ENCODE results near the gene CHGA. TPM values are rescaled to one million over a fixed set of nuclear protein-coding genes. Genes with fewer than 3 reads are reported as not detected.

The CHGA gene
- total and polyA plus RNA-seq, 2 of the 8 experiments (the other 6 are each of a cell fraction or from before 2014, with no cell fraction given), result 17.5 to 28.2 TPM

DNA sequence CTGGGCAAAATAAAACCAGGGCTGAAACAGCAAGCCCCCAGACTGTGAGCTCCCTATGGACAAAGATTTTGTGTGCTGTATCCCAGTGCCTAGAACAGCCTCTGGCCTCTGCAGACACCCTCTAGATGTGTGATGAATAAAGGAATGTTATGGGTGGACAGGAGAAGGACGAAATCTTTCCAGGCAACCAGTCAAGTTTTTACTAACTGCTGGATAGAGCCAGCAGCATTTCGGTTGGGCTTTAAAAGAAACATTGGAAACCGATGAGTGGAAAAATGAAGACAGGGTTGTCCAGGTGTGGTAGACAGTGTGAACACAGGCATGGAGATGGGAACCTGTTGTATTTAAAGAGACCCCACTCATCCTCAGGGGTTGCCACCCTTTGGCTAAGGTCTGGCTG lies 4.0 kb downstream of the CHGA start (continued):
- TF ChIP-seq CHD7 (IDR thresholded peaks at IDR 0.05; ENCODE audit: insufficient replicate concordance, low read length) (no peak), POLR2AphosphoS5 (IDR thresholded peaks at IDR 0.05; ENCODE audit: low read depth, low read length) (no peak), SRF (IDR thresholded peaks at IDR 0.05; ENCODE audit: low read depth, low read length) (no peak)

Measured in H1 (cell line).